ENCODE measurements around the gene RHBDL1.

RHBDL1 gene

DNA sequence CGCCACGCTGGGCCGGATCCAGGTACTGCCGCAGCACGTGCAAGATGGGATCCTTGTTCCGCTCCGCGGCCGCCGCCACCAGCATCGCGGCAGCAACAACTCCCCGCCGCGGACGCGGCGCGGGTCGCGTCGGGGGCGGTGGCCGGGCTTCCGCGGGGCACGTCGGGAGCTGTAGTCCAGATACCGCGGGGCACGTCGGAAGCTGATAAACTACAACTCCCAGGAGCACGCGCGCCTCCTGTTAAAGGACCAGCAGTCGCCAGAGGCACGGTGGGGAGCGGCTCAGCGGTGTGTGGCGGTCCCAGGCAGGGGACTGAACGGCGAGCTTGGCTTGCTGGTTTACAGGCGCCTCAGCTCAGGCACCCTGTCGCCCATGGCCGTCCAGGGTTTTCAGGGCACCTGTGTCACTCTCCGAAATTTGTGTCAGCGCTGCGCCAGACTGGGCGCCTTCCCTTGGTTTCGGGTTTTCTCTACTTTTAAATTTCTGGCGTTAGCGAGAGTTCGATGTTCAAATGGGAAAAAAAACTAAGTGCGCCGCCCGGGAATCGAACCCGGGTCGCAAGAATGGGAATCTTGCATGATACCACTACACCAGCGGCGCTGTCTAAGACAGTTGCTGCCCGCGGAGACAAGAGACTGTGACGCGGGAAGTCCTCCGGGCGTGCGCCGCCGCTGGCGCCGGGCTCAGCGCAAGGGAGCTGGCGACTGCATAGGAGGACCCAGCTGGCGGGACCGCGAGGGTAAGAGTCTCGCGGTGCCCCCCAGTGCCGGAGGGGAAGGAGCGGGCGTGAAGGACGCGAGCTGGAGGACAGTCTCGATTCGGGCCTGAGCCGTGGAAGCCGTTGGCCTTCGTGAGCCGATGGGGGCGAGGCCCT lies 39.0 kb upstream of the RHBDL1 start, which contains the start of gene METTL26:
Gene METTL26 (minus strand): TSS at position 100 of the 875 bp plus-strand sequence. CDS start 15 bp downstream, at position 85.
- no peaks in the 10 kb centered on the region for H3K27me3 ChIP-seq (ENCODE audit: insufficient read depth, low read length, poor library complexity)
- H2AFZ ChIP-seq (ENCODE audit: low read depth, low read length), result peak within 1 kb of the TSS; percentile 89
- DNase-seq (peak; percentile 96), ATAC-seq (ENCODE audit: insufficient read depth, low read depth) (peak; percentile 86)
- H4K20me1 ChIP-seq (ENCODE audit: insufficient read depth, low read length), result peaks cover 22% of the 10 kb centered on the region
- TF ChIP-seq EZH2 (IDR thresholded peaks at IDR 0.05; ENCODE audit: borderline replicate concordance, low read depth, low read length, severe bottlenecking), result no peak
- TF ChIP-seq, protein P1, sequence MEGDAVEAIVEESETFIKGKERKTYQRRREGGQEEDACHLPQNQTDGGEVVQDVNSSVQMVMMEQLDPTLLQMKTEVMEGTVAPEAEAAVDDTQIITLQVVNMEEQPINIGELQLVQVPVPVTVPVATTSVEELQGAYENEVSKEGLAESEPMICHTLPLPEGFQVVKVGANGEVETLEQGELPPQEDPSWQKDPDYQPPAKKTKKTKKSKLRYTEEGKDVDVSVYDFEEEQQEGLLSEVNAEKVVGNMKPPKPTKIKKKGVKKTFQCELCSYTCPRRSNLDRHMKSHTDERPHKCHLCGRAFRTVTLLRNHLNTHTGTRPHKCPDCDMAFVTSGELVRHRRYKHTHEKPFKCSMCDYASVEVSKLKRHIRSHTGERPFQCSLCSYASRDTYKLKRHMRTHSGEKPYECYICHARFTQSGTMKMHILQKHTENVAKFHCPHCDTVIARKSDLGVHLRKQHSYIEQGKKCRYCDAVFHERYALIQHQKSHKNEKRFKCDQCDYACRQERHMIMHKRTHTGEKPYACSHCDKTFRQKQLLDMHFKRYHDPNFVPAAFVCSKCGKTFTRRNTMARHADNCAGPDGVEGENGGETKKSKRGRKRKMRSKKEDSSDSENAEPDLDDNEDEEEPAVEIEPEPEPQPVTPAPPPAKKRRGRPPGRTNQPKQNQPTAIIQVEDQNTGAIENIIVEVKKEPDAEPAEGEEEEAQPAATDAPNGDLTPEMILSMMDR (IDR thresholded peaks at IDR 0.05; ENCODE audit: borderline replicate concordance, extremely low read depth, low read length, poor library complexity, severe bottlenecking), result peak; percentile 29
- peak within 1 kb of the TSS; percentile 92 for H3K4me2 ChIP-seq (ENCODE audit: insufficient read depth, low read length)
- peak within 1 kb of the TSS; percentile 80 to 84 for H3K4me3 ChIP-seq (ENCODE audit: low read depth in 1 of 2, low read length in 2 of 2)
- no peaks in the 10 kb centered on the region for H3K9me3 ChIP-seq (ENCODE audit: insufficient read depth, low read length, severe bottlenecking)
- H3K36me3 ChIP-seq (ENCODE audit: insufficient read depth, low read length), result peaks cover 17% of the 10 kb centered on the region
- peak within 1 kb of the TSS; percentile 91 for H3K27ac ChIP-seq (ENCODE audit: low read length)
- H3K79me2 ChIP-seq (ENCODE audit: insufficient read depth, low read length), result peaks cover 23% of the 10 kb centered on the region
- H3K4me1 ChIP-seq (ENCODE audit: insufficient read depth, low read length), result peaks cover 31% of the 10 kb centered on the region
- peak within 1 kb of the TSS; percentile 92 for H3K9ac ChIP-seq (ENCODE audit: low read depth, low read length)

DNA sequence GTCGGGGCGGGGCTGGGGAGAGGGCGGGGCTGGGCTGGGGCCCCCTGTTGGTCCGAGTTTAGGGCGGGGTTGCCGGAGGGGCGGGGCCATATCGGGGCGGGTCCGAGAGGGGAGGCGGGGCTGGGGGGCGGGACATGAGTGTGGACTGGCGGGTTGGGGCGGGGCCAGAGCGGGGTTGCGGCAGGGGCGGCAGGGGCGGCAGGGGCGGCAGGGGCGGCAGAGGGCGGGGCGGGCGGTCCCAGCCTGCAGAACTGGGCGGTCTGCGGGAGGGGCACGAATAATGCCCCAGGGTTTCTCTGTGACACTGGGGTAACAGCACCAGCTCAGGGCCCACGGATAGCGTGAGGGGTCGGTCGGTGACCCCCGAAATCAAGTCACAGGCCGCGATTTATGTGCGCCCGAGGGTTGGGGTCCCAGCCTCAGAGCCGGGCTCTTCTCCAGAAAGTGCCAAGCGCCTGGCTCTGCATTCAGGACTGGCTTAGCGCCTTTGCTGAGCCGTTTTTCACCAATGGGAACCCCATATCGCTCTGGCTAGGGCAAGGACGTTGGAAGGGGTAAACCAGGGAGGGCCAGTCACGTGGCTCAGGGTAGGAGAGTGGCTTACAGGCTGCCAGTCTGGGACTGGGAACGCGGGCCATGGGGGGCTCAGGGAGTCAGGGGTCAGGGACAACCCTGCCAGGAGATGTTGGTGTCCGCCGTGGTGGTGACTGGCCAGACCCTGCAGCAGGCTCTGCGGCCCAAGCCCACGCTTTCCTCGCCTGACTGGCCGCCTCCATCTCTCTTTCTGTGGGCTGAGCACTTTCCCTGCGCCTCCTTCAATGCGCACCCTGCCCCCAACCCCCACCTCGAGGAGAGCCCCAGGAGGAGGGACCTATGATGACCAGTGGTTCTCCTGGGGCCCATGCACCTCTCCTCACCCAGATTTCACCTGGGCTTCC lies 38.1 kb upstream of the RHBDL1 start:
- Histone ChIP-seq H3K79me2 (ENCODE audit: insufficient read depth, low read length) (peaks cover 23% of the 10 kb centered on the region), H3K4me3 (ENCODE audit: low read depth in 1 of 2, low read length in 2 of 2) (peak overlapping the region; percentile 80 to 84; a peak in 3 of 4 replicates), H3K9ac (ENCODE audit: low read depth, low read length) (peak overlapping the region; percentile 92), H3K27ac (ENCODE audit: low read length) (peak overlapping the region; percentile 91), H3K36me3 (ENCODE audit: insufficient read depth, low read length) (peaks cover 17% of the 10 kb centered on the region), H3K4me1 (ENCODE audit: insufficient read depth, low read length) (peaks cover 38% of the 10 kb centered on the region), H3K9me3 (ENCODE audit: insufficient read depth, low read length, severe bottlenecking) (no peaks in the 10 kb centered on the region), H4K20me1 (ENCODE audit: insufficient read depth, low read length) (peaks cover 22% of the 10 kb centered on the region), H3K27me3 (ENCODE audit: insufficient read depth, low read length, poor library complexity) (no peaks in the 10 kb centered on the region), H2AFZ (ENCODE audit: low read depth, low read length) (peak overlapping the region; percentile 89), H3K4me2 (ENCODE audit: insufficient read depth, low read length) (peak overlapping the region; percentile 92)
- TF ChIP-seq, protein P1 (IDR thresholded peaks at IDR 0.05; ENCODE audit: borderline replicate concordance, extremely low read depth, low read length, poor library complexity, severe bottlenecking), result no peak
- no peak for TF ChIP-seq EZH2 (IDR thresholded peaks at IDR 0.05; ENCODE audit: borderline replicate concordance, low read depth, low read length, severe bottlenecking)
- DNase-seq (no peak), ATAC-seq (ENCODE audit: insufficient read depth, low read depth) (no peak)

DNA sequence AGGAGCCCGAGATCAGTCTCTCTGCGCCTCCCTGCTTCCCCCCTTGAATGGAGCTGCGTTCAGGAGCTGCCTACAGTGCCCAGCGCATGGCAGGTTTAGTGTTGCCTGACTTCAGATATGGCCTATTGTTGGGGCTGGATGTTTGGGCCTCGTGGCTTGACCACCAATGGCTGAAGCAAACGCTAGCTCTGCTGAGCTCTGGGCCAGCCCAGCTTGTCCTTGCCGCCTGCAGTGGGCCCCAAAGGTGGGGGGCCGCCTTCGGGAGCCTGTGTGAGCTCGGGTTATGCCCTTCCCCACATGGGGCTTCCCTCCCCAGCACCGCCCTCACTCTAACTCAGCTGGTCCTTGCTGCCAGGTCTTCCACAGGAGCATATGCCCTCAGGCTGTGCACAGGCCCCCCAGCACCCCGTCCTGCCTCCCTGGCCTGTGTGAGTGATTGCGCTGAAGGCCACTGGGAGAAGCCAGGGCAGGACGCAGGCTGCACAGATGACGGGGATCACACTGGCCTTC lies 37.4 kb upstream of the RHBDL1 start:
- DNase-seq (no peak), ATAC-seq (ENCODE audit: insufficient read depth, low read depth) (no peak)
- no peak overlapping the region for H3K27ac ChIP-seq (ENCODE audit: low read length)
- no peak overlapping the region for H2AFZ ChIP-seq (ENCODE audit: low read depth, low read length)
- H3K4me1 ChIP-seq (ENCODE audit: insufficient read depth, low read length), result peaks cover 45% of the 10 kb centered on the region
- H3K9me3 ChIP-seq (ENCODE audit: insufficient read depth, low read length, severe bottlenecking), result no peaks in the 10 kb centered on the region
- no peaks in the 10 kb centered on the region for H3K27me3 ChIP-seq (ENCODE audit: insufficient read depth, low read length, poor library complexity)
- H3K4me2 ChIP-seq (ENCODE audit: insufficient read depth, low read length), result peak overlapping the region; percentile 60; the same call in 1 of the 2 replicates
- peaks cover 17% of the 10 kb centered on the region for H3K36me3 ChIP-seq (ENCODE audit: insufficient read depth, low read length)
- TF ChIP-seq, protein P1 (IDR thresholded peaks at IDR 0.05; ENCODE audit: borderline replicate concordance, extremely low read depth, low read length, poor library complexity, severe bottlenecking), result no peak
- no peak for TF ChIP-seq EZH2 (IDR thresholded peaks at IDR 0.05; ENCODE audit: borderline replicate concordance, low read depth, low read length, severe bottlenecking)
- no peak overlapping the region for H3K4me3 ChIP-seq (ENCODE audit: low read depth in 1 of 2, low read length in 2 of 2)
- H3K79me2 ChIP-seq (ENCODE audit: insufficient read depth, low read length), result peaks cover 24% of the 10 kb centered on the region
- no peak overlapping the region for H3K9ac ChIP-seq (ENCODE audit: low read depth, low read length)
- H4K20me1 ChIP-seq (ENCODE audit: insufficient read depth, low read length), result peaks cover 22% of the 10 kb centered on the region
